MCF 10A (cell line): ENCODE measurements around the gene ITGA3. TPM values are rescaled to one million over a fixed set of nuclear protein-coding genes. Genes with fewer than 3 reads are reported as not detected.

Experiments
- BruUV-seq: library from RNA; stranded (reverse); fragments of 400-500 nt; replicated peaks from 2 replicates; lab custom pipeline; 2021; lab: Mats Ljungman, UMichigan
- CTCF ChIA-PET: fragments of 300-600 bp; sonication (Branson Sonifier 250); formaldehyde crosslinking; extraction: SDS; loops from one replicate; lab custom pipeline; 2021; ENCODE audit warnings: antibody characterized with exemption, inconsistent platforms; lab: Yijun Ruan, JAX
- POLR2A ChIA-PET: fragments of 300-600, 350-650 bp; sonication (Branson Sonifier 250); formaldehyde crosslinking; extraction: SDS; loops from one replicate; lab custom pipeline; 2020; ENCODE audit warnings: antibody characterized with exemption, inconsistent platforms; lab: Yijun Ruan, JAX
- DNase-seq: peaks from one replicate; pipeline ENCODE4 v3.0.0-alpha.2; 2018; ENCODE audit not compliant: unreplicated experiment
- H3K27ac Mint-ChIP-seq: one replicate; pipeline ENCODE4 v1.8.0; 2022; ENCODE audit warnings: mild to moderate bottlenecking, low read depth, mixed read lengths; ENCODE audit not compliant: unreplicated experiment
- H3K27me3 Mint-ChIP-seq: one replicate; pipeline ENCODE4 v1.8.0; 2022; ENCODE audit warnings: mixed read lengths; ENCODE audit not compliant: insufficient read depth, unreplicated experiment
- H3K36me3 Mint-ChIP-seq: one replicate; pipeline ENCODE4 v1.8.0; 2022; ENCODE audit warnings: mild to moderate bottlenecking, moderate library complexity, mixed read lengths; ENCODE audit not compliant: insufficient read depth, unreplicated experiment
- H3K4me1 Mint-ChIP-seq: one replicate; pipeline ENCODE4 v1.8.0; 2022; ENCODE audit warnings: mixed read lengths; ENCODE audit not compliant: insufficient read depth, unreplicated experiment
- H3K4me3 Mint-ChIP-seq: one replicate; pipeline ENCODE4 v1.8.0; 2022; ENCODE audit warnings: mild to moderate bottlenecking, moderate library complexity, mixed read lengths; ENCODE audit not compliant: unreplicated experiment
- H3K9me3 Mint-ChIP-seq: one replicate; pipeline ENCODE4 v1.8.0; 2022; ENCODE audit warnings: mixed read lengths; ENCODE audit not compliant: unreplicated experiment
- CTCF ChIP-seq: fragments of 200-600 bp; IDR thresholded peaks from one replicate; pipeline ENCODE4 v1.8.0; 2022; ENCODE audit warnings: antibody characterized with exemption, mild to moderate bottlenecking; ENCODE audit not compliant: unreplicated experiment
- intact Hi-C: fragments of 100-400 bp; cut with micrococcal nuclease; formaldehyde crosslinking; loops from 2 replicates; pipeline ENCODE4 v1.14.1; 2022
- total RNA-seq: library from RNA; stranded (reverse); gene quantifications from 2 replicates; pipeline ENCODE4 v1.2.3, GENCODE V29; 2022

ITGA3 gene
- total RNA-seq, 1 experiment from 2014 or later = 588 TPM

- H3K36me3 Mint-ChIP-seq = peaks cover 55% of the 10 kb centered on the region
- H3K4me3 Mint-ChIP-seq = no peak overlapping the region
- TF ChIP-seq CTCF = no peak
- no peaks in the 10 kb centered on the region for H3K27me3 Mint-ChIP-seq
- BruUV-seq = no TSS peak
- intact Hi-C loops = no loop called here
- POLR2A ChIA-PET = interaction anchor here (0.6 kb wide), 1 partner anchor 9 kb away, joined by 4 read pairs; no protein-coding TSS in a partner anchor
- CTCF ChIA-PET = interaction anchor here (0.6 to 1.6 kb wide), 5 partner anchors 10 to 162 kb away, joined by 3 to 9 read pairs (median 6); no protein-coding TSS in a partner anchor
- no peak overlapping the region for H3K27ac Mint-ChIP-seq
- no peak for DNase-seq
- H3K4me1 Mint-ChIP-seq = no peaks in the 10 kb centered on the region
- no peaks in the 10 kb centered on the region for H3K9me3 Mint-ChIP-seq
These were observed 79.6 kb downstream of the ITGA3 start for GRCh38 chr17:50135316-50136095.

GRCh38 chr17:50136096-50136687 is 80.3 kb downstream of the ITGA3 start:
- ChIA-PET CTCF (interaction anchor here (0.6 to 1.6 kb wide), 5 partner anchors 19 to 161 kb away, joined by 3 to 9 read pairs (median 6); no protein-coding TSS in a partner anchor), POLR2A (interaction anchor here (0.6 to 0.9 kb wide), 3 partner anchors 9 to 13 kb away, joined by 3 to 4 read pairs (median 3); no protein-coding TSS in a partner anchor)
- no peak overlapping the region for H3K27ac Mint-ChIP-seq
- no peaks in the 10 kb centered on the region for H3K9me3 Mint-ChIP-seq
- no peaks in the 10 kb centered on the region for H3K4me1 Mint-ChIP-seq
- TF ChIP-seq CTCF = no peak
- H3K27me3 Mint-ChIP-seq = no peaks in the 10 kb centered on the region
- no peak overlapping the region for H3K4me3 Mint-ChIP-seq
- intact Hi-C loops = no loop called here
- no peak for DNase-seq
- peaks cover 62% of the 10 kb centered on the region for H3K36me3 Mint-ChIP-seq
- BruUV-seq = no TSS peak

GRCh38 chr17:50137042-50137441 is 81.1 kb downstream of the ITGA3 start:
- intact Hi-C loops = no loop called here
- ChIA-PET CTCF (interaction anchor here (0.5 to 1.6 kb wide), 5 partner anchors 20 to 57 kb away, joined by 3 to 9 read pairs (median 6); no protein-coding TSS in a partner anchor), POLR2A (interaction anchor here (0.7 to 0.9 kb wide), 2 partner anchors 14 to 21 kb away, joined by 3 read pairs; no protein-coding TSS in a partner anchor)
- no peak for TF ChIP-seq CTCF
- no peaks in the 10 kb centered on the region for H3K4me1 Mint-ChIP-seq
- DNase-seq = no peak
- no peak overlapping the region for H3K4me3 Mint-ChIP-seq
- H3K9me3 Mint-ChIP-seq = no peaks in the 10 kb centered on the region
- BruUV-seq = no TSS peak
- peaks cover 70% of the 10 kb centered on the region for H3K36me3 Mint-ChIP-seq
- peak overlapping the region; percentile 65 for H3K27ac Mint-ChIP-seq
- no peaks in the 10 kb centered on the region for H3K27me3 Mint-ChIP-seq
